ENCODE results near the gene FGFRL1.
"Not testable (repeated sequence)": the region's sequence is repeated elsewhere in the genome, so short reads cannot be mapped to it uniquely, and the experiment has no call there.

FGFRL1 gene

GRCh38 chr4:1048773-1049590 lies 37.6 kb downstream of the FGFRL1 start:
- TF ChIP-seq CTCF (IDR thresholded peaks at IDR 0.05; ENCODE audit: low read length, missing control alignments), result no peak
- H3K4me3 ChIP-seq (replicated peaks; ENCODE audit: low read depth, low read length), result no peak overlapping the region
- no peak for DNase-seq (ENCODE audit: low read depth)

DNA sequence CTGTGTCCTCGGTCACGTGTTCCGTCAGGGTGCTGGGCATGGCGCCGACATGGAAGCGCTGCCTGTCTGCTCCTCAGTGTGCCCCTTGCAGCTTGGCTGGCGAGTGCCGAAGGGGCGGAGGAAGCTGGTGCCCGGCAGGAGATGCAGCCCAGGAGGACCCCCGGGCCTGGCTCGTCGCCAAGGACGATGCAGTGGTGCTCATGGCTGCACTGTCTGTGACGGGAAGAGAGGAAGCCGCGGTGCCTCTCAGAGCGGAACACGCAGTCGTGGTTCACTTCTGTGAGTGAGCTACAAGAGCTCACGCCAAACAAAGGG lies 38.1 kb downstream of the FGFRL1 start:
- no peak for TF ChIP-seq CTCF (IDR thresholded peaks at IDR 0.05; ENCODE audit: low read length, missing control alignments)
- DNase-seq (ENCODE audit: low read depth), result no peak
- H3K4me3 ChIP-seq (replicated peaks; ENCODE audit: low read depth, low read length), result no peak overlapping the region

- DNase-seq (ENCODE audit: low read depth), result no peak
- H3K4me3 ChIP-seq (replicated peaks; ENCODE audit: low read depth, low read length), result no peak overlapping the region
- TF ChIP-seq CTCF (IDR thresholded peaks at IDR 0.05; ENCODE audit: low read length, missing control alignments), result no peak
Measured at GRCh38 chr4:1050486-1051213, 39.2 kb downstream of the FGFRL1 start.

DNA sequence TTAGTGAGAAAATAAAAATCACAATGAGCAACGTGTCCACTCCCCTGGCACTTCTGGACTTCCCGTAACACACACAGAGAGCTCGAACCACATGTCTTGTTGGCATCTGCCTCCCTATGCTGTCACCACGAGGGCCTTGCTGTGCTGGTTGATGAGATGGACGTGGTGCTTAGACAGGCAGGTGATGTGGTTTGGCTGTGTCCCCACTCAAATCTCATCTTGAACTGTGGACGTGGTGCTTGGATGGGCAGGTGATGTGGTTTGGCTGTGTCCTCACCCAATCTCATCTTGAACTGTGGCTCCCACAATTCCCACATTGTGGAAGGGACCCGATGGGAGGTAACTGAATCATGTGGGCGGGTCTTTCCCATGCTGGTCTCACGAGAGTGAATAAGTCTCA lies 40.0 kb downstream of the FGFRL1 start:
- DNase-seq (ENCODE audit: low read depth), result no peak
- no peak overlapping the region for H3K4me3 ChIP-seq (replicated peaks; ENCODE audit: low read depth, low read length)
- no peak for TF ChIP-seq CTCF (IDR thresholded peaks at IDR 0.05; ENCODE audit: low read length, missing control alignments)

DNA sequence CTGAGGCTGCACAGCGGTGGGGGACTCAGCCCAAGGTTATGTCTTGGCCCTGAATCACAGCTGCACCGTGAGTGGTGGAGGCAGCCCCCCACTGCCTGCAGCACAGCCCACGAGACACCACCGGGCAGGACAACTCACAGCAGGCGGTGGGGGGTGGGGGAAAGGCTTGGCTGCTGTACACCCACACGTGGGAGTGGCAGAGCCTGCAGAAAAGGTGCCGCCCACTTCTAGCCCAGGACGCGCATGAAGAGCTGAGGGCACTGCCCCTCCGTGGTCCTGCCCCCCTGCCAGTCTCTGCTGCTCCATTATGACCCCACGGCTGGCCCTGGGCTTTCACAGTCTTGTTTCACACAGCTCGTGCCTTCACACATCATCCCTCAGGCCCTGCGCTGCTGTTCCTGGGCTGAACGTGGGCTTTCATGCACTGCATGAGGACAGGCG lies 40.8 kb downstream of the FGFRL1 start:
- H3K4me3 ChIP-seq (replicated peaks; ENCODE audit: low read depth, low read length), result no peak overlapping the region
- TF ChIP-seq CTCF (IDR thresholded peaks at IDR 0.05; ENCODE audit: low read length, missing control alignments), result no peak
- no peak for DNase-seq (ENCODE audit: low read depth)

DNA sequence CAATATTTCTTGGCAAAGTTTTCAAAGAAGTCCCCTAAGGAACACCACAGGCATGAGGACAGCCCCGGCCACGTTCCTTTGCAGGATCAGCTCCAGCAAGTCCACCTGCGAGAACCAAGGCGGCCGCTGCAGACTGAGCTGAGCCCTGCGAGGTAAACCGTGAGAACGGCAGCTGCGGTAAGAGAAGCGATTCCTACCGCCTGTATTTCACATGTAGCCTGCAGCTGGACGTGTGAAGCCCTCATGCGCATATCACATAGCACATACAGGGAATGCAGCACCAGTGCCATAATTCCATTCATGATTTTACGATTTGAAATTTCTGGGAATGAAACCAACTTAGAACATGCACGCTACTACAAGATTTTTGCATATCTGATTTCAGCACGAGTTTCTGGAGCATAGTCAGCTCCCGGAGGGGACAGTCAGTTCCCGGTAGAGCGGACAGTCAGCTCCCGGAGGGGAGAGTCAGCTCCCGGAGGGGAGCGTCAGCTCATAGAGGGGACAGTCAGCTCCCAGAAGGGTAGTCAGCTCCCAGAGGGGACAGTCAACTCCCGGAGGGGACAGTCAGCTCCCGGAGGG lies 41.7 kb downstream of the FGFRL1 start:
- no peak for TF ChIP-seq CTCF (IDR thresholded peaks at IDR 0.05; ENCODE audit: low read length, missing control alignments)

DNA sequence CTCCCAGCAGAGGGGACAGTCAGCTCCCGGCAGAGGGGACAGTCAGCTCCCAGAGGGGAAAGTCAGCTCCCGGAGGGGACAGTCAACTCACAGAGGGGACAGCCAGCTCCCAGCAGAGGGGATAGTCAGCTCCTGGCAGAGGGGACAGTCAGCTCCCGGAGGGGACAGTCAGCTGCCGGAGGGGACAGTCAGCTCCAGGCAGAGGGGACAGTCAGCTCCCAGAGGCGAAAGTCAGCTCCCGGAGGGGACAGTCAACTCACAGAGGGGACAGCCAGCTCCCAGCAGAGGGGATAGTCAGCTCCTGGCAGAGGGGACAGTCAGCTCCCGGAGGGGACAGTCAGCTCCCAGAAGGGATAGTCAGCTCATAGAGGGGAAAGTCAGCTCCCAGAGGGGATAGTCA lies 42.5 kb downstream of the FGFRL1 start:
- DNase-seq (ENCODE audit: low read depth); H3K4me3 ChIP-seq (replicated peaks; ENCODE audit: low read depth, low read length): not testable (repeated sequence)

More for the DNA sequence above, 41.7 kb downstream of the FGFRL1 start:
- no peak overlapping the region for H3K4me3 ChIP-seq (replicated peaks; ENCODE audit: low read depth, low read length)
- peak; percentile 51 for DNase-seq (ENCODE audit: low read depth)

DNA sequence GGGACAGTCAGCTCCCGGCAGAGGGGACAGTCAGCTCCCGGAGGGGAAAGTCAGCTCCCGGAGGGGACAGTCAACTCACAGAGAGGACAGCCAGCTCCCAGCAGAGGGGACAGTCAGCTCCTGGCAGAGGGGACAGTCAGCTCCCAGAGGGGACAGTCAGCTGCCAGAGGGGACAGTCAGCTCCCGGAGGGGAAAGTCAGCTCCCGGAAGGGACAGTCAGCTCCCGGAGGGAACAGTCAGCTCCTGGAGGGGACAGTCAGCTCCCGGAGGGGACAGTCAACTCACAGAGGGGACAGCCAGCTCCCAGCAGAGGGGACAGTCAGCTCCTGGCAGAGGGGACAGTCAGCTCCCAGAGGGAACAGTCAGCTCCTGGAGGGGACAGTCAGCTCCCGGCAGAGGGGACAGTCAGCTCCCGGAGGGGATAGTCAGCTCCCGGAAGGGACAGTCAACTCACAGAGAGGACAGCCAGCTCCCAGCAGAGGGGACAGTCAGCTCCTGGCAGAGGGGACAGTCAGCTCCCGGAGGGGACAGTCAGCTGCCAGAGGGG lies 43.3 kb downstream of the FGFRL1 start:
- DNase-seq (ENCODE audit: low read depth); H3K4me3 ChIP-seq (replicated peaks; ENCODE audit: low read depth, low read length): not testable (repeated sequence)

- DNase-seq (ENCODE audit: low read depth); H3K4me3 ChIP-seq (replicated peaks; ENCODE audit: low read depth, low read length): not testable (repeated sequence)
Measured at GRCh38 chr4:1055243-1055701, 43.8 kb downstream of the FGFRL1 start.

Measured in fibroblast of pulmonary artery (primary cell).